NB4 (cell line): ENCODE results near the gene UCHL1.

Experiments used
- DNase-seq: peaks from one replicate; pipeline ENCODE4 v3.0.0; 2010; ENCODE audit warnings: low read depth
- H3K4me3 ChIP-seq: one replicate; pipeline ENCODE4 v1.5.1; 2011; ENCODE audit warnings: mild to moderate bottlenecking, low read depth, low read length, moderate library complexity
- CTCF ChIP-seq: IDR thresholded peaks from one replicate; pipeline ENCODE4 v1.5.1; 2012; ENCODE audit warnings: low read depth, low read length
- MAX ChIP-seq: IDR thresholded peaks from 2 replicates; pipeline ENCODE4 v1.6.1; 2011; ENCODE audit warnings: low read depth, low read length
- MYC ChIP-seq: IDR thresholded peaks from 2 replicates; pipeline ENCODE4 v1.6.1; 2011; ENCODE audit warnings: low read depth, low read length
- POLR2A ChIP-seq: IDR thresholded peaks from 2 replicates; pipeline ENCODE4 v1.6.1; 2011; ENCODE audit warnings: mild to moderate bottlenecking; ENCODE audit not compliant: insufficient read length; ENCODE audit errors: extremely low read depth

Gene UCHL1

GRCh38 chr4:41282366-41282765 is 25.6 kb downstream of the UCHL1 start:
- no peak for TF ChIP-seq POLR2A
- H3K4me3 ChIP-seq = no peak overlapping the region
- no peak for DNase-seq

DNA sequence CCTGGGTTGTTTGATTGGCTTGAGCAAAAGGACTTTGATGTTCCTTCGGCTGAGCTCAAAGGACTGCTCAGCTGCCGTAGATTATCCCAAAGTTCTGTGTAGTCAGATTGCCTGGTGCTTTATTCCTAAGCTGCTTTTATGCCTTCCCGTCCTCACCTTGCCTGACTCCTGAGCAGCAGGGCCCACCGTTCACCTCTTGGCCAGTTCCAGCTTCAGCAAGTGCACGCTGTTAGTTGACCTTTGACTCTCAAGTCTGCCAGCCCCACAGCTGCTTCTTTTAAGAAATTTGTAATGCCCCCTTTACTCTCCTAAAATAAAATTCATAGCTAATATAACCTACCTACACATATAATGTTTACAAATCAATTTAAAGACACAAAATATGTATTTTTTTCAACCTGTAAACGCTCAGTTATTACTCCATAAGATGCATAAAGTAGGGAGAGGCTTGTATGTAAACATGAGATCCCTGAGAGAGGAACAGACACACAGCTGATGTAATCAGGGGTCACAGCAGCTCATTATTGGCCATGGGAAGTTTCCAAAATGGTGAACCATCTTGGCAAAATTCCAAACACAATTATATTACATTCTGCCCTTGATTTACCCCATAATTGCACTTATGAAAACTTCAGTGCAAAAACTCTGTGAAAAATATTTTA is 28.6 kb downstream of the UCHL1 start:
- H3K4me3 ChIP-seq = no peak overlapping the region
- no peak for TF ChIP-seq POLR2A
- TF ChIP-seq MAX = no peak
- no peak for TF ChIP-seq CTCF
- no peak for TF ChIP-seq MYC
- no peak for DNase-seq

DNA sequence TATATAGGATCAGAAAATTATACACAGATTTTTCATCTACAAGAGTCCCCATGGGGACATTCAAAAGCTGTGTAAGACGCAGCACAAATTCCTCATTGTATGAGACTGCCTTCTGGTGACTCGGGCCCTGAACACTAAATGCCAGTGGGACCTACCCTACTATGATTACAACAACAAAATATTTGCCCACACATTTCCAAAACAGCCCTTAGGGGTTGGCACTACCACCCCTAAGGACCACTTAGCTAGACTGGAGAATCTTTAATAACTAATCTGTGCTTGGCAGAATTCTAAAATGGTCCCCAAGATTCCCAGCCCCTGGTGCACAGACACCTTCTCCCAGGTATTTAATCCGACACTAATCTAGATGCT is 29.1 kb downstream of the UCHL1 start:
- H3K4me3 ChIP-seq = no peak overlapping the region
- no peak for DNase-seq
- TF ChIP-seq MYC (no peak), POLR2A (no peak), MAX (no peak)

DNA sequence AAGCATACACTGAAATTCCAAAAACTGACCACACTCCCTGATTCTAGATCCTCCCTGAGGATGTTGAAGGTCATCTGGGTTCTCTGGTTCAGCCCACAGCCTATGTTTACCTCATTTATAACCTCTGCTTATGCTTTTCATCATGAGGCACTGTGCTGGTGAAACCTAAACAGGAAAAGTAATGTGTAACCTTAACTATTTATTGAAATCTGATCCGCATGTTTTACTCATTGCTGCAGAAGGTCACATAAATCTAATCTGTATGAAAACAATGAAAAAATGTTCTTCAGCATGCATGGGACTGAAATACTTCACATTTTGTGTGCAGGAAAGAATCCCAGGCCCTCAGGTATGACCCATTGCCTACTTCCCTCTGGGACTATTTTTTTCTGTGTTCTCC is 30.3 kb downstream of the UCHL1 start:
- no peak overlapping the region for H3K4me3 ChIP-seq
- no peak for DNase-seq
- TF ChIP-seq POLR2A (no peak), MYC (no peak)

DNA sequence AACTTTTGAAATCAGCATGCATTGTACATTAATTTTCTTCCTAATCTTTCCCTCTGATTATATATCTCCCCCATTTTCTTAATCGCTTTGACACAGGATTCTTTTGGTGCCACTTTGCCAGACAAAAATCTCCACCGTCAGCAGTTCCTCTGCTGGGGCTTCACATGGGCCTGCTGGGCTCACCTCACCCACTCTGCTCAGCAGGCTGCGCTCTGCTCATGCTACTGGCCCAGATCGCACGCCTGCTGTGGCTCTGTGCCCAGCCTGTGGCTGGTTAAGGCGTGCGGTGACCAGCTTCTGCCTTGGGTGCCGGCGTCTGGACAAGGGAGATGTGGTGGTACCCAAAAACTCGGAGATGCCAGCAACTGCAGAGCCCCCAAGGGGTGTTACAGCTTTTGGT is 31.1 kb downstream of the UCHL1 start:
- H3K4me3 ChIP-seq = no peak overlapping the region
- no peak for TF ChIP-seq MAX
- TF ChIP-seq POLR2A = no peak
- no peak for TF ChIP-seq CTCF
- TF ChIP-seq MYC = no peak
- no peak for DNase-seq

- H3K4me3 ChIP-seq = no peak overlapping the region
- no peak for DNase-seq
- TF ChIP-seq MYC (no peak), CTCF (no peak), POLR2A (no peak), MAX (no peak)
Measured at GRCh38 chr4:41288254-41288653, 31.5 kb downstream of the UCHL1 start.

- H3K4me3 ChIP-seq = no peak overlapping the region
- TF ChIP-seq POLR2A = no peak
- no peak for TF ChIP-seq CTCF
- TF ChIP-seq MAX = no peak
- no peak for DNase-seq
Measured at GRCh38 chr4:41290479-41290878, 33.8 kb downstream of the UCHL1 start.
